Panc1 (cell line): Measurements from ENCODE around the gene ALDH1L2. TPM values are rescaled to one million over a fixed set of nuclear protein-coding genes. Genes with fewer than 3 reads are reported as not detected.

Source experiments
- ATAC-seq: fragments of 200-7000 bp; cut with Tn5 transposase; 2 replicates; pipeline ENCODE4 v1.9.1; 2020; ENCODE audit warnings: mild to moderate bottlenecking, moderate library complexity
- BruUV-seq: library from RNA; stranded (reverse); fragments of 400-500 nt; replicated peaks from 2 replicates; lab custom pipeline; 2021; lab: Mats Ljungman, UMichigan
- CTCF ChIA-PET: fragments of 300-600 bp; sonication (Branson Sonifier 250); formaldehyde crosslinking; loops from one replicate; lab custom pipeline; 2022; ENCODE audit warnings: antibody characterized with exemption; lab: Charles Lee
- POLR2A ChIA-PET: fragments of 300-600 bp; sonication (Branson Sonifier 250); formaldehyde crosslinking; loops from one replicate; lab custom pipeline; 2022; ENCODE audit warnings: antibody characterized with exemption; lab: Charles Lee
- DNase-seq: peaks from one replicate; pipeline ENCODE4 v3.0.0-alpha.2; 2010; ENCODE audit warnings: low read depth, low spot score
- H3K27ac ChIP-seq: 2 replicates; pipeline ENCODE4 v1.5.1; 2011; ENCODE audit warnings: mild to moderate bottlenecking, low read length, inconsistent platforms
- H3K27me3 ChIP-seq: fragments of 200-500 bp; sonication (Bioruptor generic); 2 replicates; pipeline ENCODE4 v1.6.0; 2014; ENCODE audit warnings: low read length, inconsistent platforms; ENCODE audit not compliant: control insufficient read depth, insufficient read depth
- H3K36me3 ChIP-seq: fragments of 200-500 bp; sonication (Bioruptor generic); 2 replicates; pipeline ENCODE4 v1.5.1; 2014; ENCODE audit warnings: inconsistent platforms, mild to moderate bottlenecking, low read length, moderate library complexity; ENCODE audit not compliant: control insufficient read depth, insufficient read depth
- H3K4me1 ChIP-seq: 2 replicates; pipeline ENCODE4 v1.5.1; 2011; ENCODE audit warnings: inconsistent platforms, mild to moderate bottlenecking, low read length, moderate library complexity; ENCODE audit not compliant: control insufficient read depth, insufficient read depth
- H3K4me3 ChIP-seq, 2 experiments: 2 replicates each; pipeline ENCODE4 v1.5.1; 2011 to 2012; ENCODE audit warnings: low read depth in 2 of 2, low read length in 2 of 2, mild to moderate bottlenecking in 2 of 2, inconsistent platforms in 1 of 2, moderate library complexity in 1 of 2
- H3K9me3 ChIP-seq: fragments of 200-500 bp; sonication (Bioruptor generic); 2 replicates; pipeline ENCODE4 v1.5.1; 2014; ENCODE audit warnings: low read depth, mild to moderate bottlenecking, inconsistent platforms, low read length, moderate library complexity; ENCODE audit not compliant: control insufficient read depth, insufficient read depth
- CTCF ChIP-seq: fragments of 450-650 bp; IDR thresholded peaks from 2 replicates; pipeline ENCODE4 v1.5.1; 2017; ENCODE audit warnings: mild to moderate bottlenecking
- POLR2AphosphoS5 ChIP-seq: IDR thresholded peaks from 2 replicates; pipeline ENCODE4 v1.6.1; 2012; ENCODE audit warnings: mild to moderate bottlenecking, low read depth, low read length, moderate library complexity
- REST ChIP-seq, 2 experiments: IDR thresholded peaks; 2 replicates each; pipeline ENCODE4 v1.6.1; 2011 to 2012; ENCODE audit warnings: low read depth in 2 of 2, control low read depth in 1 of 2, low read length in 1 of 2, mild to moderate bottlenecking in 1 of 2, moderate library complexity in 1 of 2; ENCODE audit not compliant: insufficient read depth in 1 of 2
- SIN3A ChIP-seq: IDR thresholded peaks from 2 replicates; pipeline ENCODE4 v1.6.1; 2012; ENCODE audit warnings: low read depth, mild to moderate bottlenecking, low read length, moderate library complexity, borderline replicate concordance; ENCODE audit not compliant: insufficient read depth
- TCF7L2 ChIP-seq: IDR thresholded peaks from 2 replicates; pipeline ENCODE4 v1.6.1; 2011; ENCODE audit warnings: mild to moderate bottlenecking, low read depth, low read length, inconsistent platforms
- in situ Hi-C: cut with HindIII; loops from 2 replicates; pipeline ENCODE4 v1.10.0; 2016; ENCODE audit warnings: low sequenced_read_pairs, low pct_unique_long_range_greater_than_20kb
- intact Hi-C: fragments of 100-400 bp; cut with micrococcal nuclease; formaldehyde crosslinking; loops from one replicate; pipeline ENCODE4 v1.10.0; 2022; ENCODE audit not compliant: unreplicated experiment
- total RNA-seq: library from RNA; stranded (reverse); gene quantifications from one replicate; pipeline ENCODE4 v1.2.1, GENCODE V29; 2021; ENCODE audit not compliant: unreplicated experiment

The ALDH1L2 gene
- total RNA-seq, 1 experiment from 2014 or later = 2.2 TPM

GRCh38 chr12:105076098-105076497, 8.2 kb downstream of the ALDH1L2 start:
- DNase-seq (no peak), ATAC-seq (no peak)
- Histone ChIP-seq H3K27me3 (no peaks in the 10 kb centered on the region), H3K4me1 (no peaks in the 10 kb centered on the region), H3K36me3 (no peaks in the 10 kb centered on the region), H3K27ac (no peak overlapping the region), H3K4me3 (no peak overlapping the region), H3K9me3 (no peaks in the 10 kb centered on the region)
- ChIA-PET POLR2A (no interaction called here), CTCF (no interaction called here)
- TF ChIP-seq SIN3A = no peak
- TF ChIP-seq POLR2AphosphoS5 = no peak
- TF ChIP-seq REST (IDR thresholded peaks at IDR 0.05; ENCODE audit: insufficient read depth in 1 of 2, low read depth in 2 of 2, low read length in 1 of 2) = no peak
- TF ChIP-seq TCF7L2 = no peak
- no peak for TF ChIP-seq CTCF
- intact Hi-C loops (no loop called here), in situ Hi-C loops (no loop called here)
- no TSS peak for BruUV-seq

DNA sequence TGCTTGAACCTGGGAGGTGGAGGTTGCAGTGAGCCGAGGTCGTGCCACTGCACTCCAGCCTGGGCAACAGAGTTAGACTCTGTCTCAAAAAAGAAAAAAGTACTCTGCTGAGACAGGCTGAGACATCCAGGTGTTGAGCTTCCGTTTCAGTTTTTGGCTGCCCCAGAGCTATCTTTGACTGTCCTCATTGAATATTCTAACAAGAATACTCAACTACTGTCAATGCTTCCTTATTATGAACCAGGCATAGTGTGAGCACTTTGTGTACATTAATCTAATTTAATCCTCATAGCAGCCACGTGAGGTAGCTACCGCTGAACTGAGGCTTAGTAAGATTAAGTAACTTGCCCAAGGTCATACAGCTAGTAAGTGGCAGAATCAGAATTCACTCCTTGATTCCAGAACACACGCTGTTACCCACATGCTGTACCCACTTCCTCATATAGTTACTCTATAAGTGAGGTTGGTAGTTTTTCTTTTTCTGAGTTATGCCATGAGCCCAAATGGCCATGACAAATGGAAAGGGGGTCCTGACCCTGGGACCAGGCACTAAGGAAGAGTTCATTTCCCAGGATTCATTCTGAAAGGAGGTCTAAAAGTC, 11.3 kb downstream of the ALDH1L2 start:
- POLR2A ChIA-PET = no interaction called here
- ATAC-seq = no peak
- intact Hi-C loops = no loop called here

More for the DNA sequence above, 11.3 kb downstream of the ALDH1L2 start:
- no TSS peak for BruUV-seq
- CTCF ChIA-PET = no interaction called here
- Histone ChIP-seq H3K9me3 (no peaks in the 10 kb centered on the region), H3K36me3 (no peaks in the 10 kb centered on the region), H3K4me1 (no peaks in the 10 kb centered on the region), H3K4me3 (no peak overlapping the region), H3K27ac (no peak overlapping the region), H3K27me3 (no peaks in the 10 kb centered on the region)
- no peak for DNase-seq
- in situ Hi-C loops = no loop called here
- TF ChIP-seq TCF7L2 (no peak), SIN3A (no peak), REST (IDR thresholded peaks at IDR 0.05; ENCODE audit: insufficient read depth in 1 of 2, low read depth in 2 of 2, low read length in 1 of 2) (no peak), POLR2AphosphoS5 (no peak), CTCF (no peak)
